GM12878 (cell line): ENCODE data around the gene AKAP7. TPM values are rescaled to one million over a fixed set of nuclear protein-coding genes. Genes with fewer than 3 reads are reported as not detected.

Experiments used
- ATAC-seq: fragments of 200-7000 bp; cut with Tn5 transposase; 3 replicates; pipeline ENCODE4 v1.9.1; 2020; ENCODE audit warnings: mild to moderate bottlenecking, moderate library complexity
- BruUV-seq: library from RNA; stranded (reverse); fragments of 400-500 nt; replicated peaks from 2 replicates; lab custom pipeline; 2021; lab: Mats Ljungman, UMichigan
- CTCF ChIA-PET: fragments of 300-600 bp; sonication (Branson Sonifier 250); formaldehyde crosslinking; extraction: SDS; loops from one replicate; lab custom pipeline; 2021; ENCODE audit warnings: inconsistent platforms; lab: Yijun Ruan, JAX
- POLR2A ChIA-PET: fragments of 350-600 bp; formaldehyde crosslinking; extraction: SDS; loops from one replicate; lab custom pipeline; 2021; ENCODE audit warnings: inconsistent platforms; lab: Charles Lee
- RAD21 ChIA-PET: fragments of 300-600 bp; sonication (Branson Sonifier 250); formaldehyde crosslinking; loops from one replicate; lab custom pipeline; 2023; ENCODE audit warnings: antibody characterized with exemption; ENCODE audit not compliant: unreplicated experiment; lab: Charles Lee
- SMC1A ChIA-PET: fragments of 300-600 bp; sonication (Branson Sonifier 250); formaldehyde crosslinking; loops from one replicate; lab custom pipeline; 2023; ENCODE audit not compliant: unreplicated experiment, uncharacterized antibody; lab: Charles Lee
- DNase-seq: peaks from one replicate; pipeline ENCODE4 v3.0.0-alpha.2; 2011; ENCODE audit warnings: low read depth, low spot score
- FAIRE-seq: peaks from 3 replicates; lab custom pipeline; 2011; peaks lifted over from hg19 to GRCh38; lab: Jason Lieb, UNC
- H2AFZ ChIP-seq: 2 replicates; pipeline ENCODE4 v1.6.0; 2011; ENCODE audit warnings: low read depth, low read length, control low read depth; ENCODE audit not compliant: control insufficient read depth
- H3K27ac ChIP-seq: 2 replicates; pipeline ENCODE4 v1.5.1; 2011; ENCODE audit warnings: control low read depth; ENCODE audit not compliant: control insufficient read depth, insufficient read depth
- H3K27me3 ChIP-seq, 2 experiments: replicated peaks in 1 of 2; 2 replicates each; pipeline versions ENCODE4 v1.6.0 to v1.6.1; 2011; ENCODE audit warnings: low read length in 1 of 2; ENCODE audit not compliant: control insufficient read depth in 2 of 2, insufficient read depth in 2 of 2
- H3K36me3 ChIP-seq, 2 experiments: 2 replicates each; pipeline ENCODE4 v1.5.1; 2011; ENCODE audit warnings: low read length in 1 of 2; ENCODE audit not compliant: control insufficient read depth in 2 of 2, insufficient read depth in 2 of 2
- H3K4me1 ChIP-seq: 2 replicates; pipeline ENCODE4 v1.6.1; 2011; ENCODE audit warnings: mild to moderate bottlenecking, low read length, moderate library complexity, mixed read lengths; ENCODE audit not compliant: control insufficient read depth, insufficient read depth
- H3K4me2 ChIP-seq: 2 replicates; pipeline ENCODE4 v1.6.0; 2011; ENCODE audit warnings: control low read depth; ENCODE audit not compliant: control insufficient read depth, insufficient read depth
- H3K4me3 ChIP-seq: fragments of 200-600 bp; sonication (generic); 2 replicates; pipeline ENCODE4 v1.5.1; 2016
- H3K79me2 ChIP-seq: 2 replicates; pipeline ENCODE4 v1.6.0; 2011; ENCODE audit warnings: low read length; ENCODE audit not compliant: control insufficient read depth, insufficient read depth
- H3K9ac ChIP-seq: 2 replicates; pipeline ENCODE4 v1.8.0; 2011; ENCODE audit warnings: low read length, control low read depth, mixed read lengths; ENCODE audit not compliant: control insufficient read depth, insufficient read depth
- H3K9me3 ChIP-seq: replicated peaks from 3 replicates; pipeline ENCODE4 v1.5.1; 2011; ENCODE audit warnings: mild to moderate bottlenecking, low read length; ENCODE audit not compliant: control insufficient read depth, insufficient read depth
- H4K20me1 ChIP-seq: 2 replicates; pipeline ENCODE4 v1.6.0; 2011; ENCODE audit not compliant: control insufficient read depth, insufficient read depth
- CEBPB ChIP-seq, 2 experiments: fragments of 150-350 bp in 1 of 2; IDR thresholded peaks; 2 replicates each; pipeline ENCODE4 v1.6.1; 2012 to 2014; ENCODE audit warnings: low read depth in 2 of 2, low read length in 2 of 2, borderline replicate concordance in 1 of 2, inconsistent platforms in 1 of 2
- EED ChIP-seq: sonication (generic); IDR thresholded peaks from 2 replicates; pipeline ENCODE4 v1.6.1; 2016; ENCODE audit warnings: antibody characterized with exemption, low read depth
- HDAC6 ChIP-seq: fragments of 200-600 bp; sonication (generic); IDR thresholded peaks from one replicate; pipeline ENCODE4 v1.8.0; 2017; ENCODE audit warnings: antibody characterized with exemption; ENCODE audit not compliant: unreplicated experiment
- POLR2A ChIP-seq: IDR thresholded peaks from 2 replicates; pipeline ENCODE4 v1.6.1; 2011; ENCODE audit warnings: low read depth, mild to moderate bottlenecking, low read length
- PRDM15 ChIP-seq: fragments of 450-650 bp; formaldehyde crosslinking; IDR thresholded peaks from 2 replicates; pipeline ENCODE4 v1.4.0; 2020; ENCODE audit warnings: mild to moderate bottlenecking, moderate library complexity
- TCF3 ChIP-seq: IDR thresholded peaks from 2 replicates; pipeline ENCODE4 v1.6.1; 2012; ENCODE audit warnings: low read depth, mild to moderate bottlenecking, low read length, borderline replicate concordance; ENCODE audit not compliant: insufficient read depth
- ZNF384 ChIP-seq: IDR thresholded peaks from 2 replicates; pipeline ENCODE4 v1.6.1; 2012; ENCODE audit warnings: low read depth, mild to moderate bottlenecking, low read length, improper control_type of control experiment, borderline replicate concordance
- WGBS: methylation state at CpG from one replicate; pipeline ENCODE4 v1.1.6; 2016; ENCODE audit warnings: low lambda C conversion rate; ENCODE audit not compliant: insufficient replicate concordance, insufficient coverage; ENCODE audit errors: missing lambda C conversion rate; 5-methylcytosine and 5-hydroxymethylcytosine counted together
- in situ Hi-C: fragments of 300-500 bp; cut with MboI; formaldehyde crosslinking; loops from 9 replicates; pipeline ENCODE4 v1.14.3; 2018; ENCODE audit warnings: mixed read lengths
- intact Hi-C: fragments of 100-400 bp; cut with micrococcal nuclease; formaldehyde crosslinking; loops from one replicate; pipeline ENCODE4 v1.14.2; 2022; ENCODE audit not compliant: unreplicated experiment
- polyA plus RNA-seq, 11 experiments: library from polyadenylated mRNA; depleted of rRNA in 4 of 11; unstranded in 6 of 11; stranded (reverse) in 5 of 11; fragments of >200 nt; fragmentation: Nextera tagmentation in 4 of 11; fragmentation: Illumina TruSeq in 1 of 11; extraction: Ambion mirVana in 4 of 11; extraction: Trizol in 1 of 11; gene quantifications; 1 replicate in 1 of 11; 2 replicates in 10 of 11; pipeline versions ENCODE4 v1.2.1 to v1.2.3, GENCODE V29; 2011 to 2016; ENCODE audit warnings: inconsistent platforms in 2 of 11, missing spikeins in 2 of 11, low read depth in 1 of 11
- total RNA-seq, 4 experiments: library from RNA; depleted of rRNA in 3 of 4; stranded (reverse); fragments of >200 nt in 3 of 4; fragmentation: Illumina TruSeq in 1 of 4; extraction: Trizol in 1 of 4; gene quantifications; 2 replicates each; pipeline versions ENCODE4 v1.2.1 to v1.2.3, GENCODE V29; 2013 to 2021

AKAP7 gene
- total and polyA plus RNA-seq, 10 of the 15 experiments (the other 5 are each of a cell fraction or from before 2014, with no cell fraction given), result 0.06 to 0.58 (median 0.28) TPM; not detected in 1

GRCh38 chr6:131262060-131262459 is 126.8 kb downstream of the AKAP7 start:
- Histone ChIP-seq H4K20me1 (no peaks in the 10 kb centered on the region), H3K36me3 (no peaks in the 10 kb centered on the region), H3K9ac (no peak overlapping the region), H3K27ac (no peak overlapping the region), H3K4me3 (no peak overlapping the region), H2AFZ (no peak overlapping the region), H3K27me3 (no peaks in the 10 kb centered on the region), H3K79me2 (no peaks in the 10 kb centered on the region), H3K4me2 (no peak overlapping the region), H3K4me1 (no peaks in the 10 kb centered on the region), H3K9me3 (no peaks in the 10 kb centered on the region)
- no TSS peak for BruUV-seq
- 56% methylated on average over 3 of the region's 3 CpGs for WGBS
- intact Hi-C loops (no loop called here), in situ Hi-C loops (no loop called here)
- ChIA-PET RAD21 (no interaction called here), CTCF (no interaction called here), POLR2A (no interaction called here), SMC1A (no interaction called here)
- DNase-seq (no peak), ATAC-seq (no peak), FAIRE-seq (no peak)
- no peak for TF ChIP-seq HDAC6
- TF ChIP-seq POLR2A, result no peak
- TF ChIP-seq CEBPB (IDR thresholded peaks at IDR 0.05; ENCODE audit: borderline replicate concordance in 1 of 2, low read depth in 2 of 2, low read length in 2 of 2), result no peak

DNA sequence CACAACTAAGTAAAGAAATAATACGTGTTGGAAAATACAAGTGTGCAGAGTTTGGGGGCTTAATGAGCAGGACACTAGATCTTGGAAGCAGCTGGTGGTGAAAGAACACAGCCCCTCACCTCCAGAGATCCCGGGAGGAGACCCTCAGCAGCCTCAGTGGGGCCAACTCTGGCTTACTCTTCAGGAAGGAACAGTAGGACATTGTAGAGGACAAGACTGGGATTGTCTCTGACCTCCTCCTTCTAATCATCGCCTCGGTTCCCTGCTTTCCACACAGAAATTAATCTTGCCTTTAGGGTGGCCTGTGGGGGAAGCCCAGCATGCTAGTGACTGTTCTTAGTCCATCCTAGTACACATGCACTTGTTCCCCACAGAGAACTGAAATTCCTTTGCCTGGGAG is 130.7 kb downstream of the AKAP7 start:
- no peak overlapping the region for H3K9ac ChIP-seq
- POLR2A ChIA-PET, result no interaction called here
- no peak for DNase-seq
- CTCF ChIA-PET, result no interaction called here
- TF ChIP-seq EED (no peak), ZNF384 (no peak), TCF3 (no peak), PRDM15 (CRISPR knock-in tag) (no peak)
- no peak overlapping the region for H3K27ac ChIP-seq
- no peak overlapping the region for H3K4me3 ChIP-seq
- 29% methylated on average over 4 of the region's 4 CpGs for whole genome bisulfite sequencing
- H2AFZ ChIP-seq, result no peak overlapping the region
- H3K9me3 ChIP-seq, result no peaks in the 10 kb centered on the region
- no peaks in the 10 kb centered on the region for H3K79me2 ChIP-seq
- intact Hi-C loops, result no loop called here
- no peaks in the 10 kb centered on the region for H3K4me1 ChIP-seq
- H3K4me2 ChIP-seq, result no peak overlapping the region
- H3K27me3 ChIP-seq, result no peaks in the 10 kb centered on the region
- SMC1A ChIA-PET, result no interaction called here
- BruUV-seq, result no TSS peak
- in situ Hi-C loops, result no loop called here
- H4K20me1 ChIP-seq, result no peaks in the 10 kb centered on the region
- no peak for ATAC-seq
- RAD21 ChIA-PET, result no interaction called here
- no peak for FAIRE-seq
- H3K36me3 ChIP-seq, result no peaks in the 10 kb centered on the region
